Measurements from ENCODE around the gene DOK6.
"Not testable (repeated sequence)": the region's sequence is repeated elsewhere in the genome, so short reads cannot be mapped to it uniquely, and the experiment has no call there.

DOK6 gene

DNA sequence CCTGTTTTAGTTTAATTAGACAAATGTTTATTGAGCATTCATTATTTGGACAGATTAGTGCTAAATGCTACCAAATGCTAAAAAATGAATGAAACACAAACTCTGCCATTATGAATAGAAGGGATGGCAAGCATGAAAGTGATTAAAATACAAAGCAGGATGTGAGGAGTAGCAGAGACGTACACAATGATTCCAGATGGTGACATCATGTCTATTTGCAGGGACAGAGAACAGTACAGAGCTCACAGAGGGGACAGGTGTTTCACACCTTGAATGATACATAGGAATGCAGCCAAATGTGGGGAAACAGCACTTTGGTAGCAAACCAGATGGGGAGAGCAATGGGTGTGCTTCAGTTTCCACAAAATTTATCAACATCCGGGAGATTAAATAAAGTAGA is 470.7 kb downstream of the DOK6 start:
- DNase-seq (ENCODE audit: low read depth) = no peak

DNA sequence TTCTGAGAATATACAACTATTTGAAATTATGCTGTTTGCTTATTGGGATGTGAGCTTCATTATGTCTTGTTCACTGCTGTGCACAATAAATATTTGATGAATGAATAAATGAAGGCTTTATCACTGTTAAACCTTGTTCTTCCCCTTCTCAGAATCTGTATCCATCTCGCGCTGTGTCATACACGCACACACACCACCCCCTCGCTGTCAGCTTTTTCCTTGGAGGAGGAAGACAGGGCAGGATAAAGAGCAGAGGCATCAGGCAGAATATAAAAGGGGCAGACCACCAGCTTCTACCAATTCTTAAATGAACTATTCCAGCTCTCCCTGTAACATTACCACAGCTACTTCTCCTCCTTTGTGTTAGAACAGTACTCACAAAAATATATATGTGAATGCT is 472.0 kb downstream of the DOK6 start:
- DNase-seq (ENCODE audit: low read depth) = no peak

DNA sequence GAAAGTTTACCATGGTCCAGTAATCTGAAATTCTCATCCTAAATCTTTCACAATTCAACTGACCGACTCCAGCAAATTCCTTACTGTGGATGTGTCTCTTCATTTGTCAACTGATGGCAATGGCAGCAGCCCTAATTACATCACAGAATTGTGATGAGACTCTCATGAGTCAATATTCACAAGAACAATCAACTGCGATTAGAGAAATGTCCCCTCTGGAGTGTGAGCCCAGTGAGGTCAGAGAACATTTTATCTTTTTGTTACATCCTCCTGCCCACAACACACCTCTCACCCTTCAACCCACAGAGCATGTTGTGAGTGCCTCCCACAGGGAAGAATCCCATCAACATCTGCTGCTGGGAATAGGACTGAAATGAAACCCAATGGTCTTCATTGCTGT is 473.4 kb downstream of the DOK6 start:
- no peak for DNase-seq (ENCODE audit: low read depth)

DNA sequence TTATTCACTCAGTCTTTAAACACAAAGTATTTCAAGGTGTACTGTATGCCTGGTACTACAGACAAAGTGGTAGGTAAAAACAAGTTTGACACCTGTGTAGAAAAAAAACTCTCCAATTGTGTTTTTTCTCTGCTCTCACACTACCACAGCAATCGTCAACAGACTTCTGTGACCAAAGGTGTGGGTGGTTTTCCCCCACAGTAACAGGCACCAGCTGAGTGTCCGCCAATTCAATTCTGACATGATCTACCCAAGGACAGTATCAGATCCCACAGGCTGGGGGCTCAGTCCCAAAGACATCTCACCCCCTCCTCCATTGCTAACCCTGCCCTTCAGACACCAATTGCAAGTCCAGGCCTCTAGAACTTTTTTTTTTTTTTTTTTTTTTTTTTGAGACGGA is 475.8 kb downstream of the DOK6 start:
- no peak for DNase-seq (ENCODE audit: low read depth)

DNA sequence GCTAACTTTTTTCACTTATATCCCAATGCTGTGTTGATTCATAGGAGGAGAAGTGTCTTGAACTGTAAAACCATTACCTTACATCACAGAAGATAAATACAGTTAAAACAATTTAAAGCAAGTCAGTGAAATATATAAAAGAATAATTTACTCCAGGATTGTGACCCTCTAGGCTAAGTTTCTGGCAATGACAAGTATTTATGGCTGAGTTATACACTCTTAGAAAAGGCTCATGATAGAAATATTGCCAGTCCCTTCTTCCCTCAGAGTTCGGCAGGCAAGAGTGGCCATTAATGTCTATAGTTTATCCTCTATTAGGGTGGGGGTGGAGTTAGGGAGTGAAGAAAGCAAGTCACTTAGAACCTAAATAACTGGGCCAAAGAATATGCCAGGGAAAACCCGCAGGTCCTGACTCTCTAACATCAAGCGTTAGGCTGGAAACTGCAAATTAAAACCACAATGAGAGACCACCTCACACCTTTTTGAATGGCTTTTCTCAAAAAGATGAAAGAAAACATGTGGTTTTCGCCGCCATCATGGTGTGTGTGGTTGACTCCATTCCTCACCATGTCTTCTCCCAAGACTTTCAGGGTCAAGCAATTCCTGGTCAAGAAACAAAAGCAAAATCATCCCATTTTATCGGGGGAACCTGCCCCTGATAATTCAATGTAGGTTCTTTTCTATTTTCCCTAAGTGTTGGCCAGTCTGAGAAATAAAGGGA is 477.7 kb downstream of the DOK6 start:
- no peak for DNase-seq (ENCODE audit: low read depth)

DNA sequence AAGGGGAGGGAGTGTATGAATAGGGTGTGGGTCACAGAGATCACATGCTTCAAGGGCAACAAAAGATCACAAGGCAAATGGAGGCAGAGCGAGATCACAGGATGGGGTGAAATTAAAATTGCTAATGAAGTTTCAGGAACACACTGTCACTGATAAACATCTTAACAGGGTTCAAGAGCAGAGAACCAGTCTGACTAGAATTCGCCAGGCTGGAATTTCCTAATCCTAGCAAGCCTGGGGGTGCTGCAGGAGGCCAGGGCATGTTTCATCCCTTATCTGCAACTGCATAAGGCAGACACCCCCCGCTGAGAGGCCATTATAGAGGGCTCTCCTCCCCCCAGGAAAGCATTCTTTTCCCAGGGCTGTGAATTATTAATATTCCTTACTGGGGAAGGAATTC is 478.4 kb downstream of the DOK6 start:
- DNase-seq (ENCODE audit: low read depth) = not testable (repeated sequence)

DNA sequence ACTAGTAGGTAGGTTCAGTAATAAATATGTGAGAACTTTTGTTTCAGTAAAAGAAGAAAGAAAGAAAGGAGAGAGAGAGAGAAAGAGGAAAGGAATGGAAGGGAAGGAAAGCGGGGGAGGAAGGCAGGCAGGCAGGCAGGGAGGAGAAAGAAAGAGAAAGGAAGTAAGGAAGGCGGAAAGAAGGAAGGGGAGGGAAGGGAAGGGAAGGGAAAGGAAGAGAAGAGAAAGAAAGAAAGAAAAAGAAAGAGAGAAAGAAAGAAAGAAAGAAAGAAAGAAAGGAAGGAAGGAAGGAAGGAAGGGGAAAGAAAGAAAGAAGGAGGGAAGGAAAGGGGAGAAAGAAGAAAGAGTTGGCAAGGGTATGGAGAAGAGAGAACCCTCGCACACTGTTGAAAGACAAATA is 479.4 kb downstream of the DOK6 start:
- DNase-seq (ENCODE audit: low read depth) = no peak

DNA sequence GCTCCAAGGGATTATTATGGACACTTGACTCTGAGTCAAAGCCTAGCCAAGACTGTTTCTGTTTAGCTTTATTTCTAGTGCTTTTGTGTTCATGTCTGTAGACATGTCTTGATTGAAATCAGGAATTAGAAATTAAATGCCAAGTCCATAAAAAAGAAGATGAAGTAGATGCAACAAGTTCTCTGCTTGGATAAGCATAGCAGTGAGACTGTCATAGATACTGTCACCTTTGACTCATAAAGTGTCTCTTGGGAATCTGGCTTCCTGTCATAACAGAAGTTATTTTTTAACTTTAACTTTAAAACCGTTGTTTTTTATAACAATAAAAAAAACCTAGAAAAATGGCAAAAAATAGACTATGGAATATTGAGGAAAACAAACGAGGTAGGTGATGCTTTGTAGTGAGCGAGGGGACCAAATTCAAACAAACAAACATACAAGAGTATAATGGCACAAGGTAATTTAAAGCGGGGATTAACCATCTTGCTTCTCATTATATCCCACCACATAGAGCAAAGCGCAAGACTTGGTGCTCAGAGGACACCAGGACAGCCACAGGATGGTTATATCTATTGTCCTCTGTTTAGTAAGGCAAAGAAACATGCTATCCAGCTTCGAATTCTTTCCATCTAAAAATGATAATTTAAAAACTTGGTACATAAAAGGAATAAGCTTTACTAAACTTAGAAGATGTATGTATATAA is 482.4 kb downstream of the DOK6 start:
- no peak for DNase-seq (ENCODE audit: low read depth)

DNA sequence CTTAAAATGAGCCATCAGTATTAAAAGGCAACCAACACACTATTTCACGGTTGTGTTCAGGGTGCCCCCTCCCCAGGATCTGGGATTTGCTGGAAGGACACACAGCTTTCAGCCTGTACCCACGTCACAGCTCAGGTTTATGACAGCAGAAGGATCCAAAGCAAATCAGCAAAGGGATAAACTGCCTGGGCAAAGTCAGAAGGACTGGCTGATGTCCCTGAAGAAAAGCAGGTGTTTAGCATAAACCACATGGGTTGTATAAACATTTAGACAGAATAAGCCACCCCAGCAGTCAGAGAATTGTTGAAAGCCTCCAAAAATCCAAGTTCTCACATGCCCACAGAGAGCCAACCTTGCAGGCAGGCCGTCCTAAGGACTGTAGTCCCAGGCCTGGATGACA is 483.1 kb downstream of the DOK6 start:
- DNase-seq (ENCODE audit: low read depth) = no peak

DNA sequence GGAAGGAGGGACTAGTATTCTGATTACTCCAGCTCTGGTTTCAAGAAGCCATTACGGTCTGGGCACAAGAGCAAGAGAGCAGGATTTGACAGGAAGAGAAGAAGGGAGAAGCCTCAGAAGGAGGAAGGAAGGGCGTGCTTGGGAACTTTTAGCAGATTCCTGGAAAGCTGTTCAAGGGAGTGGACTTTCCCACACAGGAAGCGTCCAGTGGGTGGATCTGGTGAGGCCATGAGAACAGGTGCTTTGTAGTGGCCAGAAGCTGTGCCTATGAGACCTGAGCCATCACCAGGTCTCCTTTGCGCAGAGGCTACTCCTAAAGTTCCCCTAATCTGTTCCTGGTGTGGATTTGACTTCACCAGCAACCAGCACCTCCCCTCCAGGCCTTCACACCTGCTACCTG is 484.7 kb downstream of the DOK6 start:
- DNase-seq (ENCODE audit: low read depth) = no peak

DNA sequence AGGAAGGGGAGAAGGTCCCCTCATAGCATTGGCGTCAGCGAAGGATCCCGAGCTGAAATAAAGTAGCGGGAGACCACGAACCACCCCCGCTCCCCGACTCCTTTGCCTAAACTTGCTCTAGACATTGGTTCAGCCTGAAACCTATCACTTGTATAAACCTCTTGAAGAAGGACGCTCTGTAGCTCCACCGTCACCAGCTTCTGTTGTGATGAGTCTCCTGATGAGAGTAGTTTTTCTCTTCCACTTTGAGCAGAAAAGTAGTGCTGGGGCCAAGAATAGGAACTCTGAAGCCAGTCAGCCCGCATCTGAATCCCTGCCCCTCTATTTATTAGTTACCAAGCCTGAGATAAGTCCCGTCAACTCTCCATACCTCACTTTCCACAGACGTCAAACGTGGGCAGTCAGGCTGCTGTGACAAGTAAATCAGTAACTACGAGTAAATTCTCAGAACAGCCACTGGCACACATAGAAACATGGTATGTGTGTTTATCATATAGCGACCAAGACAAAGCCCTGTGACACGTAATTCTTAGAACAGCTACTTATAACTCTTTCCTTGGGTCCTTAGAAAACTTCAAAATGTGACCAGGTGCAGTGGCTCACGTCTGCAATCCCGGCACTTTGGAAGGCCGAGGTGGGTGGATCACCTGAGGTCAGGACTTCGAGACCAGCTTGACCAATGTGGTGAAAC is 485.3 kb downstream of the DOK6 start:
- DNase-seq (ENCODE audit: low read depth) = no peak

DNA sequence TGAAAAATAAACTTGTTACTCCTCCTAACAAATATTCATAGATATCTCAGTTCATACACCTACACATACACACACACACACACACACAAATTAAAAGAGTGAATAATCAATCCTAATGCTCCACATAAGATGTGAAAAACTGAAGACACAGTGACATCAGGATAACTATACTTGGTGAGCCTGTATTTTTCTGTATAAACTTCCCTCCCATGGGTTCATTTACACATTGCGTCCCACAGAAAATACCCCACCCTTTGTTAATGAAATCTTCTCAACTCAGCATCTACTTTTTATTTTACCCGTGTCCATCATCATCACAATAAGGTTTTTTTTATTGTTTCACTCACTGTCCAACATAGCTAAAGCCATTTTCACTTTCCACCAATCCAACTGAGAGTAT is 486.6 kb downstream of the DOK6 start:
- no peak for DNase-seq (ENCODE audit: low read depth)

DNA sequence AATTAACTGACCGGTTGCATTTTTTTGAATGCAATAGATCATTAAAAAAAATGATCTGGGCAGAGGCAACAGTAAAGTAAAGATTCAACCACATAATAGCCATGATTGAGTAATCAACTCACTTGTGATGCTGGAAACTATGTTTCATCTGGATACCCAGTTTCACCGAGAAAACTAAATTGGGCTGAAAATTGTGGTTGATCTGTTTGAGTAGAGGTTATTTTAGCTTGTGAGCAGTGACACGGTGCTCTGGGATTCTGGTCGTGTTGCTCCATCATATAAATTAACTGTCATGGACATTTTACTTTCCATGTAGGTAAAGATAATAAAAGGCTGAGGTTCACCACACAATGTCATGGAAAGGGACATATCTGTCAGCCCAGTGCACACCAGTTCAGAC is 488.3 kb downstream of the DOK6 start:
- no peak for DNase-seq (ENCODE audit: low read depth)

DNA sequence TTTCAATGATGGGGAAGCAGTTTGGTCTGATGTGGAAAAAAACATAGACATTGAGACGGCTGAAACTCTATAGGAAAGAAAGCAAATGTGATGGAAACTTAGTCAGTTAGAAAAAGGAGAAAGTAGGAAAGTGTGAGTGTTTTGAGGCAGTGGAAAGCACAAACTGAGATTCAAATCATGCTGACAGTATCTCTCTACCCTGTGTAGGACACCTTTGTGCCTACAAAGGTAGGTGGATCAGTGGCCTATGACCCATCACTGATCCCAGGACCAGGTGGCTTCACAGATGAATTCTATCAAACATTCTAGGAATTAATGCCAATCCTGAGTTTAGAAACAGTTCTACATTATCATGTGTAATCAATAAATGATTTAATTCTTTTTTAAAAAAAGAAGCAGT is 489.9 kb downstream of the DOK6 start:
- DNase-seq (ENCODE audit: low read depth) = no peak

DNA sequence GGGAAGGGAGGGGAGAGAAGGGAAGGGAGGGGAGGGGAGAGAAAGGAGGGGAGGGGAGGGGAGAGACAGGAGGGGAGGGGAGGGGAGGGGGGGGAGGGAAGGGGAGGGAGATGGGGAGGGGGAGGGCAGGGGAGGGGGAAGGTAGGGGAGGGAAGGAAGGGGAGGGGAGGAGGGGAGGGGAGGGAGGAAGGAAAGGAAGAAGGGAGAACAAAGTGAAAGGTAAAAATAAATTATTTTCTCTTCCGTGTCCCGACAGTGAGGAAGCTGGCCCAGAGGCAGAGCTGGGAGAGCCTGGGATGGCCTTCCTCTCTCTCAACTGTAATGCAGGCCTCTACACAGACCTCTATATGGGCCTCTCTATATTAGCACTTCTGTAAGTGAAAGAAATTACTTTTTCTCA is 493.8 kb downstream of the DOK6 start:
- DNase-seq (ENCODE audit: low read depth) = no peak

DNA sequence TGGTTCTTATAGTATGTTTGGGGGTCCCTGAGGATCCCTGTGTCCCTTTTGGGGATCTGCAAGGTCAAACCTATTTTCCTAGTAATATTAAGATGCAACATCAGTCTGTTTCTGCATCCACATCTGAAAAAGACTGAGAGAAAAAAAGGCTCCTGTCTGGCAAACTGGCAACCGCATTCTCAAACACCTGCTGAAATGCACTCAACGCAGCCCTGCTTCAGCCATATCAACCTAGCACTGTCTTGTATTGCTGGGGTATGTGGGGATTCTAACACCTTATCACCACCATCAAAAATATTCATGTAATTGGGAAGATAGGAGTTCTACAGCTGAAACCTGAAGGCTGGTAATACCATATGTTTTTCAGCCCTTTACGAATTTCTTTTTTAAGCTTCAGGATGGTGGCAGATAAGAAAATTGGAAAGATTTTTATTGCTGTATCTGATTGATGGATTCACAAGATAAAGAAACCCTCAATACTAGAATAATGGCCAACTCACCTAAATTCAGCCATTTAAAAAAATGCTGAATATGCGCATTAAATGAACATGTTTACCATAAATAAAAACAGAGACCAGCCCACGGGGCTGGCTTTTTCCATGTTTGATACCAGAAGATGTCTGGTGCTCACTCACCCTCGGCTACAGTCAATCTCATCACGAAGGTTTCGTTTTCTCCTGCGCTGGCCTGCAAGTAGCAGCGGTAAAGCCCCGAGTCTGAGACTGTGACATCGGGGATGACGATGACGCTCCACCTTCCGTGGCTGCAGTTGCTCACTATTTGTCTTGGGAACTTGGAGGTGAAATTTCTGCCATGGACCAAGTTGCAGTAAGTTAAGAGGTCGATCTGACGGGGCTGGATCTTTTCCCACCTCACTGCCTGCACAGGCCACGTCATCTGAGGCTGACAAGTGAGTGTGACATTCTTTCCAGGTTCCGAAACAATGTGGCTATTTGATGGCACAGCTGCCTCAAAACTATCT is 494.7 kb downstream of the DOK6 start:
- DNase-seq (ENCODE audit: low read depth) = no peak

DNA sequence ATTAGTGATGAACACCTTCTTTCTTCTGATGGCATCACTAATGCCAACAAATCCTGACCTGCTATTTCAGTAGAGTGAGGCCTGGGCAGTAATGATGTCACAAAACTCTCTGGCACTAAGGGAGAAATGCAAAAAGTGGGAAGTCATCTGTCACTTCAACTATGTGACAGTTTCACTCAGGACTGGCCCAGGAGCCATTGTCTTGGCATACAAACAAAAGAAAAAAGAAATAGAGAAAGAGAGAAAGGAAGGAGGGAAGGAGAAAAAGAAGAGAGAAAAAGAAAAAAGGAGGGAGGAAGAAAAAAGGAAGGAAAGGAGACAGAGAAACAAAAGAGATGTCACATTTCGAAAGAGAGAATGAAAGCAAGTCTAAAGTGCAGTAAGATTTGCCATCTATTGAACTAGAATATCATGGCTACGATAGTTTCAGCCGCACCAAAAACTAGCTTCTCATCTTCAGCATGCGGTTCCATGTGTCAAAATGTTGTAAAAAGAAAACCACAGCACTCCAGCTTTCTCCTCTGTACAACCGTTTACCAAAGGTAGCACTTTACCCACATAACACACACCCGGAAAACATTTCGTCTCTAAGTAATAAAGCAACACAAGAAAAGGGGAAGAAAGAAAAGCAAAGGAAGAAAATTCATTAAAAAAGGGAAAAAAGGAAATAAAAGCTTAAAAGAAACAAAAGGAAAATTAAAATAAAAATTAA is 496.9 kb downstream of the DOK6 start:
- DNase-seq (ENCODE audit: low read depth) = no peak

DNA sequence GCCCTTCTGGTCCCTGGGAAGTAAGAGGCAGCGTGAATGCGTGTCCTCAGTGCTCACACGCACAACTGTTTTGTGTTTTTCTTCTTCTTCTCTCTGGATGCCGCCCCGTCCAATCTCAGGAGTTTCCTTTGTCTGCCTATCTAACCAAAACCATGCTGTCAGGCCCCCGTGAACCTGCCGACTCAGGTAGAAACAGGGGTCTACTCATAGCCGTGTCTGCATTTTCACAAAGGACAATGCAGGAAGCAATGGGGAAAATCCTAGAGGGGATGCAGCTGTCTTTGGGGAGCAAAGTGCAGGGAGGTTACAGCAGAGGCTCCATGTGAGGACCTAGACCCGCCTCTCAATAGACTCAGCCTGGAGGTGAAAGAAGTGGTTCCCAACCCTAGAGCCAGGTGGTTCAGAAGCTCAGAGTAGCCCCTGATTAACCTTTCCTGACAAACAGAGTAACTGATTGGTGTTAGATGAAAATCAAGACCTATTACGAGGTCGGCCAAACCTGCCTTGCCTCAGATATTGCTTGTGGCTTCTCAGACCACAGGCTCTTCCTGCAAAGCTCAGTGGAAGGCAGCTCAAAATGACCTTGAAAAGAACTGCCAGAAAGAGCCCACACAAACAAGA is 497.7 kb downstream of the DOK6 start:
- DNase-seq (ENCODE audit: low read depth) = no peak

Measured in stimulated activated CD8-positive, alpha-beta memory T cell treated with anti-CD3 and anti-CD28 coated beads, Interleukin-7, amount 100 ng/mL, for 24 hours (primary cell).